HepG2 (cell line): ENCODE measurements around the gene FGGY. TPM values are rescaled to one million over a fixed set of nuclear protein-coding genes. Genes with fewer than 3 reads are reported as not detected.

Source experiments
- ATAC-seq: fragments of 200-7000 bp; cut with Tn5 transposase; 3 replicates; pipeline ENCODE4 v1.9.1; 2020; ENCODE audit warnings: mild to moderate bottlenecking, moderate library complexity
- BruUV-seq: library from RNA; stranded (reverse); fragments of 400-500 nt; replicated peaks from 2 replicates; lab custom pipeline; 2021; lab: Mats Ljungman, UMichigan
- CTCF ChIA-PET: fragments of 300-600 bp; formaldehyde crosslinking; extraction: SDS; loops from one replicate; lab custom pipeline; 2021; ENCODE audit warnings: low total read pairs, inconsistent platforms, low intra/inter-chr PET ratio; lab: Yijun Ruan, JAX
- POLR2A ChIA-PET: fragments of 350-600 bp; sonication (Branson Sonifier 250); formaldehyde crosslinking; loops from one replicate; lab custom pipeline; 2020; ENCODE audit warnings: antibody characterized with exemption, inconsistent platforms; lab: Yijun Ruan, JAX
- DNase-seq: peaks from one replicate; pipeline ENCODE4 v3.0.0-alpha.2; 2015; ENCODE audit warnings: low spot score
- FAIRE-seq: peaks from 3 replicates; lab custom pipeline; 2011; peaks lifted over from hg19 to GRCh38; lab: Jason Lieb, UNC
- H2AFZ ChIP-seq: one replicate; pipeline ENCODE4 v1.6.1; 2011; ENCODE audit warnings: low read length, inconsistent platforms
- H3K27ac ChIP-seq: fragments of 300-600 bp; 3 replicates; pipeline ENCODE4 v1.8.0; 2011; ENCODE audit warnings: mixed run types, mild to moderate bottlenecking, mixed read lengths, low read length, inconsistent platforms; ENCODE audit not compliant: insufficient read depth; ENCODE audit errors: extremely low read length
- H3K27me3 ChIP-seq, 2 experiments: fragments of 200-600 bp in 1 of 2; 2 replicates in 1 of 2; 3 replicates in 1 of 2; pipeline versions ENCODE4 v1.6.0 to v1.8.0; 2011; ENCODE audit warnings: low read length in 2 of 2, mild to moderate bottlenecking in 2 of 2, moderate library complexity in 2 of 2, inconsistent platforms in 1 of 2; ENCODE audit not compliant: insufficient read depth in 2 of 2, control insufficient read depth in 1 of 2
- H3K36me3 ChIP-seq, 2 experiments: fragments of 200-600 bp in 1 of 2; replicated peaks in 1 of 2; 2 replicates in 1 of 2; 3 replicates in 1 of 2; pipeline versions ENCODE4 v1.5.1 to v1.8.0; 2011; ENCODE audit warnings: low read length in 2 of 2, inconsistent platforms in 1 of 2; ENCODE audit not compliant: insufficient read depth in 2 of 2, control insufficient read depth in 1 of 2
- H3K4me1 ChIP-seq: 2 replicates; pipeline ENCODE4 v1.5.1; 2012; ENCODE audit warnings: low read length, inconsistent platforms; ENCODE audit not compliant: insufficient read depth
- H3K4me2 ChIP-seq: 2 replicates; pipeline ENCODE4 v1.6.0; 2011; ENCODE audit warnings: low read depth, low read length, inconsistent platforms
- H3K4me3 ChIP-seq, 3 experiments: fragments of 200-600 bp in 1 of 3; sonication (generic), shearing (Covaris generic) in 1 of 3; replicated peaks in 1 of 3; 2 replicates each; pipeline ENCODE4 v1.5.1; 2011 to 2016; ENCODE audit warnings: low read length in 3 of 3, inconsistent platforms in 2 of 3, low read depth in 2 of 3, mild to moderate bottlenecking in 2 of 3, control low read depth in 1 of 3, mixed read lengths in 1 of 3; ENCODE audit not compliant: insufficient read depth in 1 of 3
- H3K79me2 ChIP-seq: one replicate; pipeline ENCODE4 v1.6.1; 2011; ENCODE audit warnings: low read length, inconsistent platforms; ENCODE audit not compliant: insufficient read depth
- H3K9ac ChIP-seq: 2 replicates; pipeline ENCODE4 v1.6.0; 2011; ENCODE audit warnings: mild to moderate bottlenecking, low read depth, low read length, inconsistent platforms; ENCODE audit not compliant: insufficient read depth
- H3K9me3 ChIP-seq: 2 replicates; pipeline ENCODE4 v1.5.1; 2012; ENCODE audit warnings: mild to moderate bottlenecking, low read length
- H4K20me1 ChIP-seq: 2 replicates; pipeline ENCODE4 v1.6.0; 2011; ENCODE audit warnings: inconsistent platforms, mild to moderate bottlenecking, low read length, moderate library complexity; ENCODE audit not compliant: insufficient read depth
- AKAP8 ChIP-seq: sonication (generic); formaldehyde crosslinking; IDR thresholded peaks from 2 replicates; pipeline ENCODE4 v1.5.1; 2020; ENCODE audit warnings: mild to moderate bottlenecking, missing genetic modification reagents
- ARHGAP35 ChIP-seq: sonication (generic); formaldehyde crosslinking; IDR thresholded peaks from 2 replicates; pipeline ENCODE4 v1.9.0; 2022; ENCODE audit warnings: mild to moderate bottlenecking, inconsistent platforms, moderate library complexity, missing genetic modification reagents, borderline replicate concordance
- ATF1 ChIP-seq: IDR thresholded peaks from 2 replicates; pipeline ENCODE4 v1.6.1; 2016; ENCODE audit warnings: mild to moderate bottlenecking, control low read depth
- ESRRA ChIP-seq: sonication (generic); formaldehyde crosslinking; IDR thresholded peaks from 2 replicates; pipeline ENCODE4 v1.5.1; 2020; ENCODE audit warnings: mild to moderate bottlenecking, low read depth, missing genetic modification reagents
- NCOR1 ChIP-seq: fragments of 200-600 bp; sonication (generic); IDR thresholded peaks from 2 replicates; pipeline ENCODE4 v1.7.0; 2017; ENCODE audit warnings: antibody characterized with exemption, low read length, borderline replicate concordance
- RFX5 ChIP-seq: IDR thresholded peaks from 2 replicates; pipeline ENCODE4 v1.6.1; 2011; ENCODE audit warnings: low read depth, low read length, improper control_type of control experiment
- SIN3B ChIP-seq: fragments of 150-350 bp; IDR thresholded peaks from 2 replicates; pipeline ENCODE4 v1.6.1; 2014; ENCODE audit warnings: low read length
- U2AF1 ChIP-seq: fragments of 200-400 bp; formaldehyde crosslinking; optimal IDR thresholded peaks from 2 replicates; pipeline ENCODE3; 2017; ENCODE audit warnings: mild to moderate bottlenecking, low read depth, low read length
- ZNF567 ChIP-seq: sonication (generic); formaldehyde crosslinking; IDR thresholded peaks from 2 replicates; pipeline ENCODE4 v1.8.1; 2023; ENCODE audit warnings: mild to moderate bottlenecking, missing genetic modification reagents, borderline replicate concordance
- ZNF776 ChIP-seq: sonication (generic); formaldehyde crosslinking; IDR thresholded peaks from 2 replicates; pipeline ENCODE4 v1.4.0; 2020; ENCODE audit warnings: mild to moderate bottlenecking, missing genetic modification reagents
- WGBS: methylation state at CpG from one replicate; pipeline ENCODE4 v1.1.6; 2017; ENCODE audit warnings: low lambda C conversion rate; 5-methylcytosine and 5-hydroxymethylcytosine counted together
- in situ Hi-C: cut with HindIII; loops from 2 replicates; pipeline ENCODE4 v1.10.0; 2017; ENCODE audit warnings: low pct_unique_long_range_greater_than_20kb; ENCODE audit not compliant: extremely low pct_ligation_motif_present
- intact Hi-C: fragments of 100-400 bp; cut with micrococcal nuclease; formaldehyde crosslinking; loops from one replicate; pipeline ENCODE4 v1.10.0; 2022; ENCODE audit not compliant: unreplicated experiment
- polyA plus RNA-seq, 8 experiments: library from polyadenylated mRNA; depleted of rRNA in 3 of 8; stranded (reverse) in 7 of 8; unstranded in 1 of 8; fragments of >200 nt; fragmentation: Illumina TruSeq in 4 of 8; extraction: Trizol in 4 of 8; gene quantifications; 2 replicates each; pipeline versions ENCODE4 v1.2.1 to v1.2.3, GENCODE V29; 2011 to 2016; ENCODE audit warnings: low read depth in 4 of 8, missing spikeins in 1 of 8, mixed read lengths in 1 of 8; ENCODE audit not compliant: insufficient read depth in 1 of 8
- total RNA-seq, 5 experiments: library from RNA; depleted of rRNA; stranded (reverse); fragments of >200 nt; fragmentation: Illumina TruSeq; extraction: Trizol; gene quantifications; 2 replicates each; pipeline ENCODE4 v1.2.3, GENCODE V29; 2016; ENCODE audit warnings: low read depth in 1 of 5

The FGGY gene
- total and polyA plus RNA-seq, 2 of the 13 experiments (the other 11 are each of a cell fraction or from before 2014, with no cell fraction given) = 15.7 to 27.5 TPM

DNA sequence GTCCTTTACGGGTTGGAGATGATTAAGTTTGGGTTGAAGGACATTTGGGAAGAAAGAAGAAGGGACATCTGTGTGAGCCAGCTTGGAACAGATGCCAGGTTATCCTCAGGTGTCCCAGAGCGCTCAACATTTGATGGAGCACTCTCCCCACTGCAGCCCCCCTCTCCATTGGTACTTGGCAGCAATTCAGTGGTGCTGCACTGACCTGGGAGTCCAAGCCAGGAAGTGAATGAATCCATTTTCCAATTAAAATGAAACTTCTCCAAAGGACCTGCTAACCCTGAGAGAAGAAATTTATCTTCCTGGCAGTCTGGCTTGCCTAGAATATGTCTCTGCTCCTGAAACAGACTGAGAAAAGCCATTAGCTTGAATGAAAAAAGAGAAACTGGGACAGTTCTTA is 67.1 kb downstream of the FGGY start:
- CTCF ChIA-PET = no interaction called here
- no peak overlapping the region for H3K9ac ChIP-seq
- ATAC-seq (no peak), DNase-seq (no peak), FAIRE-seq (no peak)
- POLR2A ChIA-PET = no interaction called here
- no peaks in the 10 kb centered on the region for H3K36me3 ChIP-seq
- TF ChIP-seq RFX5 (no peak), ARHGAP35 (CRISPR knock-in tag) (no peak), ESRRA (CRISPR knock-in tag) (no peak), U2AF1 (no peak), NCOR1 (no peak), ZNF567 (CRISPR knock-in tag) (no peak), ATF1 (CRISPR knock-in tag) (no peak), AKAP8 (no peak), ZNF776 (CRISPR knock-in tag) (no peak)
- H4K20me1 ChIP-seq = no peaks in the 10 kb centered on the region
- in situ Hi-C loops (no loop called here), intact Hi-C loops (no loop called here)
- H2AFZ ChIP-seq = no peak overlapping the region
- WGBS = 98% methylated on average over 2 of the region's 2 CpGs
- no peak overlapping the region for H3K27ac ChIP-seq
- no TSS peak for BruUV-seq
- no peak overlapping the region for H3K4me2 ChIP-seq
- no peaks in the 10 kb centered on the region for H3K79me2 ChIP-seq
- H3K9me3 ChIP-seq = no peaks in the 10 kb centered on the region
- no peaks in the 10 kb centered on the region for H3K27me3 ChIP-seq
- H3K4me1 ChIP-seq = peaks cover 52% of the 10 kb centered on the region
- H3K4me3 ChIP-seq = no peak overlapping the region

GRCh38 chr1:59366346-59366745 is 69.5 kb downstream of the FGGY start:
- no peaks in the 10 kb centered on the region for H3K27me3 ChIP-seq
- H3K27ac ChIP-seq = no peak overlapping the region
- WGBS = 95% methylated on average over 5 of the region's 5 CpGs
- ATAC-seq (no peak), FAIRE-seq (no peak), DNase-seq (no peak)
- TF ChIP-seq SIN3B = no peak
- H3K4me2 ChIP-seq = no peak overlapping the region
- in situ Hi-C loops = loop anchor here (5.0 kb wide), 1 partner anchor 49 kb away; no protein-coding TSS in a partner anchor
- no peaks in the 10 kb centered on the region for H3K36me3 ChIP-seq
- peaks cover 29% of the 10 kb centered on the region for H3K4me1 ChIP-seq
- H2AFZ ChIP-seq = no peak overlapping the region
- no TSS peak for BruUV-seq
- H4K20me1 ChIP-seq = no peaks in the 10 kb centered on the region
- H3K9me3 ChIP-seq = no peaks in the 10 kb centered on the region
- intact Hi-C loops = no loop called here
- no peak overlapping the region for H3K9ac ChIP-seq
- H3K79me2 ChIP-seq = no peaks in the 10 kb centered on the region
- CTCF ChIA-PET = no interaction called here
- H3K4me3 ChIP-seq = no peak overlapping the region
- POLR2A ChIA-PET = no interaction called here
